MM.1S (cell line): ENCODE results near the gene HS3ST4.

Experiments
- EZH2phosphoT487 ChIP-seq: fragments of 300-600 bp; sonication (generic); IDR thresholded peaks from 2 replicates; pipeline ENCODE4 v1.6.1; 2018; ENCODE audit warnings: antibody characterized with exemption, low read length
- TF ChIP-seq, protein P1 (sequence below): fragments of 300-600 bp; sonication (generic); IDR thresholded peaks from 2 replicates; pipeline ENCODE4 v1.5.1; 2016; ENCODE audit warnings: antibody characterized with exemption, low read length, mixed read lengths

DNA sequence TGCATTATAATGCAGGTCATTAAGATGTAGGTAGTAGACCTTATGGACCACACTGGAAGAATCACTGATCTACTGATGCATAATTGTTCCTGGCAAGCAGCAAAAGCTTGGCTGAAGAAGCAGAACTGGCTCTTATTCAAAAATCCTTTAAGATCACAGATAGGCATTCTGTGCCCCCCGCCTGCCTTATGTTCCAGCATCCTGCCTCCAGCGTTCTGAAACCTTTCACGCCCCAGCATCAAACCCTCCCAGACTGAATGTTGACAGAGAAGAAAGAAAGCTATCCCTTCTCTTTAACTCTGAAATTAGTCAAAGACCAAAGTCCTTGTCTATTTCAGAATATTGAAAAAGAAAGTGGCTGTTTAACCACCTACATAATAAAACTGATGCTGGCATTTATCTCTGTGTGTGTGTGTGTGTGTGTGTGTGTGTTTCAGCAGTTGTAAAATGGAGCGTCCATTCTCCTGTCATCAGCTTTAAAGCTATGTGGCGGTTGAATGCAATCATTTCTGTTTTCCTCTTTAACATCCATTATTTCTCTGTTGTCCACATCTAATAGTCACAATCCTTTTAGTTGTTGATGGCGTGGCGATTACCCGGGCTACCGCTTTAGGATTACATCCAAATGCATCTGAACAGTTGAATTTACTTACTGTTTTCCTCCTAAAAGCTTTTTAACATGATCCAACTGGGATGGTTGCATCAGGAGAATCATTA is 350.4 kb downstream of the HS3ST4 start:
- TF ChIP-seq, protein P1, sequence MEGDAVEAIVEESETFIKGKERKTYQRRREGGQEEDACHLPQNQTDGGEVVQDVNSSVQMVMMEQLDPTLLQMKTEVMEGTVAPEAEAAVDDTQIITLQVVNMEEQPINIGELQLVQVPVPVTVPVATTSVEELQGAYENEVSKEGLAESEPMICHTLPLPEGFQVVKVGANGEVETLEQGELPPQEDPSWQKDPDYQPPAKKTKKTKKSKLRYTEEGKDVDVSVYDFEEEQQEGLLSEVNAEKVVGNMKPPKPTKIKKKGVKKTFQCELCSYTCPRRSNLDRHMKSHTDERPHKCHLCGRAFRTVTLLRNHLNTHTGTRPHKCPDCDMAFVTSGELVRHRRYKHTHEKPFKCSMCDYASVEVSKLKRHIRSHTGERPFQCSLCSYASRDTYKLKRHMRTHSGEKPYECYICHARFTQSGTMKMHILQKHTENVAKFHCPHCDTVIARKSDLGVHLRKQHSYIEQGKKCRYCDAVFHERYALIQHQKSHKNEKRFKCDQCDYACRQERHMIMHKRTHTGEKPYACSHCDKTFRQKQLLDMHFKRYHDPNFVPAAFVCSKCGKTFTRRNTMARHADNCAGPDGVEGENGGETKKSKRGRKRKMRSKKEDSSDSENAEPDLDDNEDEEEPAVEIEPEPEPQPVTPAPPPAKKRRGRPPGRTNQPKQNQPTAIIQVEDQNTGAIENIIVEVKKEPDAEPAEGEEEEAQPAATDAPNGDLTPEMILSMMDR = no peak
- TF ChIP-seq EZH2phosphoT487 = no peak
